Mesendoderm (in vitro differentiated cells): ENCODE measurements around the gene POM121C. TPM values are rescaled to one million over a fixed set of nuclear protein-coding genes. Genes with fewer than 3 reads are reported as not detected.

Source experiments
- small RNA-seq: library from polyadenylated mRNA; stranded (forward); fragments of <200 nt; extraction: miRNeasy Mini kit (QIAGEN cat#:217004); gene quantifications from one replicate; pipeline ENCODE3, GENCODE V24; 2013; ENCODE audit not compliant: insufficient read depth

The POM121C gene

Small RNA genes lying within 50 kb of the gene (small RNA-seq; reads per million reads assigned to genes)
- not detected for gene AC211429.1
- gene RF00019, result not detected
